Tibial artery (tissue), 4 donors: ENCODE results near the gene CDH22.

ENCODE experiments used
- DNase-seq, 2 donors: peaks; one replicate each; pipeline ENCODE4 v3.0.0-alpha.2; 2019
- H3K27ac ChIP-seq, 2 donors: fragments of 200-600 bp; sonication (generic) in 1 of 2; 1 replicate in 1 of 2; 2 replicates in 1 of 2; pipeline ENCODE4 v1.5.1; 2018 to 2019; ENCODE audit warnings: mild to moderate bottlenecking in 1 of 2
- H3K27me3 ChIP-seq, 2 donors: fragments of 200-600 bp; sonication (generic) in 1 of 2; one replicate each; pipeline versions ENCODE4 v1.5.1 to v1.6.0; 2016 to 2019
- H3K36me3 ChIP-seq, 3 donors: fragments of 200-600 bp; sonication (generic) in 2 of 3; one replicate each; pipeline ENCODE4 v1.5.1; 2016 to 2019; ENCODE audit warnings: mild to moderate bottlenecking in 2 of 3
- H3K4me1 ChIP-seq, 4 donors: fragments of 200-600 bp; sonication (generic) in 2 of 4; 1 replicate in 3 of 4; 2 replicates in 1 of 4; pipeline ENCODE4 v1.5.1; 2016 to 2019
- H3K4me3 ChIP-seq, 2 donors: fragments of 200-600 bp; sonication (generic) in 1 of 2; 1 replicate in 1 of 2; 2 replicates in 1 of 2; pipeline ENCODE4 v1.5.1; 2018 to 2019; ENCODE audit warnings: mild to moderate bottlenecking in 2 of 2
- H3K9me3 ChIP-seq, 3 donors: fragments of 200-600 bp; sonication (generic) in 1 of 3; one replicate each; pipeline ENCODE4 v1.5.1; 2016 to 2019
- CTCF ChIP-seq, 2 experiments: fragments of 200-600 bp in 1 of 2; fragments of 450-650 bp in 1 of 2; IDR thresholded peaks; one replicate each; pipeline ENCODE4 v1.5.1; 2017 to 2019; ENCODE audit warnings: antibody characterized with exemption in 2 of 2, mild to moderate bottlenecking in 1 of 2, moderate library complexity in 1 of 2
- intact Hi-C: fragments of 100-400 bp; cut with DNase I; formaldehyde crosslinking; loops from one replicate; pipeline ENCODE4 v1.15.0; 2023; ENCODE audit warnings: low total_unique reads

The CDH22 gene

GRCh38 chr20:46212252-46212651, 96.0 kb downstream of the CDH22 start:
- Histone ChIP-seq H3K36me3 (no peaks in the 10 kb centered on the region), H3K27ac (no peak overlapping the region), H3K4me3 (no peak overlapping the region), H3K4me1 (peaks cover 0 to 13% (median 9%) of the 10 kb centered on the region in 4 donors), H3K27me3 (peaks cover 0 to 78% of the 10 kb centered on the region in 2 donors), H3K9me3 (no peaks in the 10 kb centered on the region)
- DNase-seq: no peak
- intact Hi-C loops: no loop called here
- TF ChIP-seq CTCF (IDR thresholded peaks at IDR 0.05): no peak

- Histone ChIP-seq H3K27me3 (peaks cover 0 to 71% of the 10 kb centered on the region in 2 donors), H3K9me3 (no peaks in the 10 kb centered on the region), H3K4me3 (no peak overlapping the region), H3K4me1 (peaks cover 0 to 11% (median 8%) of the 10 kb centered on the region in 4 donors), H3K27ac (no peak overlapping the region), H3K36me3 (no peaks in the 10 kb centered on the region)
- no peak for DNase-seq
- intact Hi-C loops: no loop called here
- TF ChIP-seq CTCF (IDR thresholded peaks at IDR 0.05): no peak
These were observed 97.0 kb downstream of the CDH22 start for GRCh38 chr20:46211331-46211722.

- peaks cover 0 to 68% of the 10 kb centered on the region in 2 donors for H3K27me3 ChIP-seq
- H3K36me3 ChIP-seq: no peaks in the 10 kb centered on the region
- intact Hi-C loops: no loop called here
- H3K4me1 ChIP-seq: peaks cover 0 to 6% (median 3%) of the 10 kb centered on the region in 4 donors
- H3K4me3 ChIP-seq: no peak overlapping the region
- H3K9me3 ChIP-seq: no peaks in the 10 kb centered on the region
- no peak overlapping the region for H3K27ac ChIP-seq
- TF ChIP-seq CTCF (IDR thresholded peaks at IDR 0.05): no peak
- DNase-seq: no peak
These were observed 97.5 kb downstream of the CDH22 start for GRCh38 chr20:46210672-46211330.

GRCh38 chr20:46209930-46210671, 98.2 kb downstream of the CDH22 start:
- Histone ChIP-seq H3K4me1 (peaks cover 0 to 5% (median 0%) of the 10 kb centered on the region in 4 donors), H3K9me3 (no peaks in the 10 kb centered on the region), H3K27ac (no peak overlapping the region), H3K27me3 (peaks cover 0 to 68% of the 10 kb centered on the region in 2 donors), H3K4me3 (no peak overlapping the region), H3K36me3 (no peaks in the 10 kb centered on the region)
- DNase-seq: no peak
- intact Hi-C loops: no loop called here
- no peak for TF ChIP-seq CTCF (IDR thresholded peaks at IDR 0.05)

- Histone ChIP-seq H3K9me3 (no peaks in the 10 kb centered on the region), H3K36me3 (no peaks in the 10 kb centered on the region), H3K4me3 (no peak overlapping the region), H3K4me1 (peaks cover 0 to 10% (median 0%) of the 10 kb centered on the region in 4 donors), H3K27ac (no peak overlapping the region), H3K27me3 (peaks cover 0 to 73% of the 10 kb centered on the region in 2 donors)
- no peak for TF ChIP-seq CTCF (IDR thresholded peaks at IDR 0.05)
- DNase-seq: no peak
- intact Hi-C loops: no loop called here
These were observed 100.5 kb downstream of the CDH22 start for GRCh38 chr20:46207793-46208192.
